ENCODE data around the gene ADSS1.

Gene ADSS1

DNA sequence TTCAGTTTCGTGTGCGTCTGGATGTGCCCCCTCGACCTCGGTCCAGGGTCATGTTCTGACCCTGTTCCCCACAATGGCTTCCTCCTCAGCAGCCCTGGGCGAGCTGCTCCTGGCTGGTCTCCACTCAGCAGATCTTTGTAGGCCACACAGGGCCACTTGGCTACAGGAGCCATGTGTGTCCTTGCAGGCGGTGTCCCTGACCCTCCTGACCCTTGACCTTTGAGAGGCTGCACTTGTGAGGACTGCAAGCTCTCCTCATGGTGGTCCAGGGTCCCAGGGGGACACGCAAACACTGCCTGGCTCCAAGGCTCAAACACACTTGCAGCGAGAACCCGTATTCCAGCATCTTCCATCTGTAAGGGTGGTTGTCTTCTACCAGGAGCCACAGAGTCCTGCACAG is 21.4 kb downstream of the ADSS1 start:
- in situ Hi-C loops (cut with HindIII; ENCODE audit: low pct_ligation_motif_present, low sequenced_read_pairs): no loop called here
- Histone ChIP-seq H3K36me3 (replicated peaks) (no peaks in the 10 kb centered on the region), H3K4me3 (ENCODE audit: low read depth, low read length) (no peak overlapping the region), H3K27ac (no peak overlapping the region), H3K27me3 (replicated peaks) (no peaks in the 10 kb centered on the region)
- DNase-seq: no peak
- TF ChIP-seq, protein P1, sequence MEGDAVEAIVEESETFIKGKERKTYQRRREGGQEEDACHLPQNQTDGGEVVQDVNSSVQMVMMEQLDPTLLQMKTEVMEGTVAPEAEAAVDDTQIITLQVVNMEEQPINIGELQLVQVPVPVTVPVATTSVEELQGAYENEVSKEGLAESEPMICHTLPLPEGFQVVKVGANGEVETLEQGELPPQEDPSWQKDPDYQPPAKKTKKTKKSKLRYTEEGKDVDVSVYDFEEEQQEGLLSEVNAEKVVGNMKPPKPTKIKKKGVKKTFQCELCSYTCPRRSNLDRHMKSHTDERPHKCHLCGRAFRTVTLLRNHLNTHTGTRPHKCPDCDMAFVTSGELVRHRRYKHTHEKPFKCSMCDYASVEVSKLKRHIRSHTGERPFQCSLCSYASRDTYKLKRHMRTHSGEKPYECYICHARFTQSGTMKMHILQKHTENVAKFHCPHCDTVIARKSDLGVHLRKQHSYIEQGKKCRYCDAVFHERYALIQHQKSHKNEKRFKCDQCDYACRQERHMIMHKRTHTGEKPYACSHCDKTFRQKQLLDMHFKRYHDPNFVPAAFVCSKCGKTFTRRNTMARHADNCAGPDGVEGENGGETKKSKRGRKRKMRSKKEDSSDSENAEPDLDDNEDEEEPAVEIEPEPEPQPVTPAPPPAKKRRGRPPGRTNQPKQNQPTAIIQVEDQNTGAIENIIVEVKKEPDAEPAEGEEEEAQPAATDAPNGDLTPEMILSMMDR (IDR thresholded peaks at IDR 0.05; ENCODE audit: low read depth, low read length, missing control alignments): no peak

DNA sequence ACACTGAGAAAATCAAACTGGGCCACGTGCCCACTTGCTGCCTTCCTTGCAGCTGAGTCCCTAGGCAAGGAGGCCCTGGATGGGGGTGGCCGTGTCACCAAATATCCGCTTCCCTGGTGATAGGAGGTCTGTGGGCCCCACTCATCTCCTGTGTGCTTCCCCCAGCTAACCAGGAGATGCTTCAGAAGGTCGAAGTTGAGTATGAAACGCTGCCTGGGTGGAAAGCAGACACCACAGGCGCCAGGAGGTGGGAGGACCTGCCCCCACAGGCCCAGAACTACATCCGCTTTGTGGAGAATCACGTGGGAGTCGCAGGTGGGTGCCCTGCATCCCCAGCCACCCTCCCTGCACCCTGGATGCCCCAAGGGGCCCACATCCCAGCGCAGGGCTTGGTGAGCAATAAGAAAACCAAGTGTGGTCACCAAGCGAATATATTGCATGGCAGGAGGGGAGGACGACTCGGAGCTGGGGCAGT is 22.1 kb downstream of the ADSS1 start:
- no peak overlapping the region for H3K27ac ChIP-seq
- H3K4me3 ChIP-seq (ENCODE audit: low read depth, low read length): no peak overlapping the region
- TF ChIP-seq, protein P1 (IDR thresholded peaks at IDR 0.05; ENCODE audit: low read depth, low read length, missing control alignments): no peak
- no peaks in the 10 kb centered on the region for H3K36me3 ChIP-seq (replicated peaks)
- in situ Hi-C loops (cut with HindIII; ENCODE audit: low pct_ligation_motif_present, low sequenced_read_pairs): no loop called here
- H3K27me3 ChIP-seq (replicated peaks): no peaks in the 10 kb centered on the region
- no peak for DNase-seq

DNA sequence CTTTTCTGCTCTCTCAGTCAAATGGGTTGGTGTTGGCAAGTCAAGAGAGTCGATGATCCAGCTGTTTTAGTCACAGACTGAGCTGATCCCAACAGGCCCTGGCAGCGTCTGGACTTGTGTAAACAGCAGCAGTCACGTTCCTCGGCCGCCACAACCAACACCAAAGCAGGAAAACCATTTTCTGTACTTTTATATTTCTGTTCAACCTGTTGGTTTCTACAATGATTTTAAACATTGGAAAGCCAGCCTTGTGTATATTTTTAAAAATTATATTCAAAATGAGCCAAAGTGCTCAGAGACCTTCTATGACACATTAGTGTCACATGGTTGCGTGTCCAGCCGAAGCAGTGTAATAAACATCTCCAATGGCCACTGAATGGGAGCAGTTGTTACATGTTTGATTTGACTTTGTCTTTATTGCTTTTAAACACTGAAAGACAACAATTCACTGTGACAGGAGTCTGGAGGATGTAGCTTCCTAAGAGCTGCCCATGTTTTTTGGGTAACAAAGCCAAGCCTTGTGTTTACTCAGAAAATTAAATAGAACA is 23.0 kb downstream of the ADSS1 start:
- Histone ChIP-seq H3K36me3 (replicated peaks) (no peaks in the 10 kb centered on the region), H3K27ac (no peak overlapping the region), H3K4me3 (ENCODE audit: low read depth, low read length) (no peak overlapping the region), H3K27me3 (replicated peaks) (no peaks in the 10 kb centered on the region)
- in situ Hi-C loops (cut with HindIII; ENCODE audit: low pct_ligation_motif_present, low sequenced_read_pairs): no loop called here
- no peak for DNase-seq
- TF ChIP-seq, protein P1 (IDR thresholded peaks at IDR 0.05; ENCODE audit: low read depth, low read length, missing control alignments): no peak

DNA sequence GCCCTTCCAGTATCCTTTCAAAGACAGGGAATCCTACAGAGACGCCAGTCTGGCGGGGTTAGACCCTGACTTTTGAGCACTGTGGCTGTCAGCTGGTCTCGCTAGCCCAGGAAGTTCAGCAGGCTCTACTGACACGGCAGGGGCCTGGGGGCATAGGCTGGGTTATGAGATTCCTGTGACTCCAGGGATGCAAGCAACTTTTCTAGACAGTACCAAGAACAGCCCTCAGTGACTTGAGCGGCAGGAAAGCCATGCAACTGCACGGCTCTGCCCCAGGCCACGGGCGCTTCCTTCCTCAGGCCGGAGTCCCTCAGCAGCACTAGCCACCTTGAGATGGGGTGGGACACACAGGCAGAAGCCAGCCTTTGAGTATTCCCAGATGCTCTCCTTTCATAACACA is 23.8 kb downstream of the ADSS1 start:
- Histone ChIP-seq H3K36me3 (replicated peaks) (no peaks in the 10 kb centered on the region), H3K4me3 (ENCODE audit: low read depth, low read length) (no peak overlapping the region), H3K27ac (no peak overlapping the region), H3K27me3 (replicated peaks) (no peaks in the 10 kb centered on the region)
- DNase-seq: no peak
- TF ChIP-seq, protein P1 (IDR thresholded peaks at IDR 0.05; ENCODE audit: low read depth, low read length, missing control alignments): no peak
- in situ Hi-C loops (cut with HindIII; ENCODE audit: low pct_ligation_motif_present, low sequenced_read_pairs): no loop called here

DNA sequence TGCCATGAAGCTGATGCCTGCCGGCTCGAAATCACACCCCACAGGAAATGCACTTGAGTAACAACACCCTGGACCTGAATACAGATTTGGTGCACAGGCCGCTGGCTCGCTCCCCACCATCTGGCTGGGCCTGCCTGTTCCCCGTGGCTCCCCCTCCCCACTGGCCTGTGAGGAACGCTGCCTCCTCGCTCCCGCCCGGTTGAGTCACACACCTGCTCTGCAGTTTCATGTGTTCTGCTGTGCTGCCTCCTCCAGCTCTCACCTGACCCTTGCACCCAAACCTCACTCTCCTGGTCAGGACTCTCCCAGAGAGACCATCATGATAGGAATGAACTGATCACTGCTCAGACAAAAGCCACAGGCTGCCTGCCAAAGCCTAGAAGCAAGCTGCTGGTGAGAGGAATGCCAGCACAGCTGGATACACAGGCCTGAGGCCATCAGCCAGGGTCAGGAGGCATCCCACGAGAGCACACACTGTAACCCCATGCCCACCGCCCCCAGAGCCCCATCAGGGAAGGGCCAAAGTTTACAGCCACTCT is 25.2 kb downstream of the ADSS1 start:
- H3K27me3 ChIP-seq (replicated peaks): no peaks in the 10 kb centered on the region
- TF ChIP-seq, protein P1 (IDR thresholded peaks at IDR 0.05; ENCODE audit: low read depth, low read length, missing control alignments): no peak
- no peak for DNase-seq
- H3K4me3 ChIP-seq (ENCODE audit: low read depth, low read length): no peak overlapping the region
- H3K27ac ChIP-seq: no peak overlapping the region
- in situ Hi-C loops (cut with HindIII; ENCODE audit: low pct_ligation_motif_present, low sequenced_read_pairs): no loop called here
- no peaks in the 10 kb centered on the region for H3K36me3 ChIP-seq (replicated peaks)
